DND-41 (cell line): ENCODE results near the gene CREG1.

Source experiments
- CTCF ChIP-seq: IDR thresholded peaks from 2 replicates; pipeline ENCODE4 v1.5.1; 2012; ENCODE audit warnings: borderline replicate concordance, low read length, moderate library complexity, mild to moderate bottlenecking; ENCODE audit not compliant: poor library complexity, severe bottlenecking; ENCODE audit errors: extremely low read depth
- EZH2 ChIP-seq: IDR thresholded peaks from 3 replicates; pipeline ENCODE4 v1.6.1; 2012; ENCODE audit warnings: borderline replicate concordance, low read depth, mild to moderate bottlenecking, moderate library complexity, low read length, inconsistent platforms; ENCODE audit not compliant: severe bottlenecking

GRCh38 chr1:167515893-167516321, 37.7 kb downstream of the CREG1 start:
- TF ChIP-seq CTCF: no peak
- no peak for TF ChIP-seq EZH2
